ENCODE measurements around the gene TLX3. TPM values are rescaled to one million over a fixed set of nuclear protein-coding genes. Genes with fewer than 3 reads are reported as not detected.

TLX3 gene
- total RNA-seq, 1 experiment from 2014 or later: not detected

DNA sequence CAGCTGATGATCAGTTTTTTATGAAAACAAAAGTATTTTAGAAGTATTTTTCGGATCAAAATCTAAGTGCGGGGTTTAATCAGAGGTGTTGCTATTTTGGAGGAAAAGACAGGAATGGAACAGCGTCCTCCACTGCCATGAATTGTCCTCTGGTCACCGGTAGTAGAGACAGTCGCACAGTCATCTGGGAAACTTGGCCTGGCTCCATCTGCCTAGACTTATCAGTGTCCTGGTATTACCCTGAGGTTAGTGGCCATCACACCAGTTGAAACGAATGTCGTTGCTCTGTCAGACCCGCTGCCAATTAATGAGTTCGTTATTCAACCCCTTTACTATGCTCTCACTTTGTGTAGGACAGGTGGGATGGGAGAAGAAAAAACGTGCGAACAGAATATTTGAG, 8.2 kb downstream of the TLX3 start:
- TF ChIP-seq, protein P1, sequence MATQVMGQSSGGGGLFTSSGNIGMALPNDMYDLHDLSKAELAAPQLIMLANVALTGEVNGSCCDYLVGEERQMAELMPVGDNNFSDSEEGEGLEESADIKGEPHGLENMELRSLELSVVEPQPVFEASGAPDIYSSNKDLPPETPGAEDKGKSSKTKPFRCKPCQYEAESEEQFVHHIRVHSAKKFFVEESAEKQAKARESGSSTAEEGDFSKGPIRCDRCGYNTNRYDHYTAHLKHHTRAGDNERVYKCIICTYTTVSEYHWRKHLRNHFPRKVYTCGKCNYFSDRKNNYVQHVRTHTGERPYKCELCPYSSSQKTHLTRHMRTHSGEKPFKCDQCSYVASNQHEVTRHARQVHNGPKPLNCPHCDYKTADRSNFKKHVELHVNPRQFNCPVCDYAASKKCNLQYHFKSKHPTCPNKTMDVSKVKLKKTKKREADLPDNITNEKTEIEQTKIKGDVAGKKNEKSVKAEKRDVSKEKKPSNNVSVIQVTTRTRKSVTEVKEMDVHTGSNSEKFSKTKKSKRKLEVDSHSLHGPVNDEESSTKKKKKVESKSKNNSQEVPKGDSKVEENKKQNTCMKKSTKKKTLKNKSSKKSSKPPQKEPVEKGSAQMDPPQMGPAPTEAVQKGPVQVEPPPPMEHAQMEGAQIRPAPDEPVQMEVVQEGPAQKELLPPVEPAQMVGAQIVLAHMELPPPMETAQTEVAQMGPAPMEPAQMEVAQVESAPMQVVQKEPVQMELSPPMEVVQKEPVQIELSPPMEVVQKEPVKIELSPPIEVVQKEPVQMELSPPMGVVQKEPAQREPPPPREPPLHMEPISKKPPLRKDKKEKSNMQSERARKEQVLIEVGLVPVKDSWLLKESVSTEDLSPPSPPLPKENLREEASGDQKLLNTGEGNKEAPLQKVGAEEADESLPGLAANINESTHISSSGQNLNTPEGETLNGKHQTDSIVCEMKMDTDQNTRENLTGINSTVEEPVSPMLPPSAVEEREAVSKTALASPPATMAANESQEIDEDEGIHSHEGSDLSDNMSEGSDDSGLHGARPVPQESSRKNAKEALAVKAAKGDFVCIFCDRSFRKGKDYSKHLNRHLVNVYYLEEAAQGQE (IDR thresholded peaks at IDR 0.05; ENCODE audit: insufficient read depth in 1 of 2, low read depth in 2 of 2, low read length in 1 of 2): no peak
- TF ChIP-seq POLR2AphosphoS5 (IDR thresholded peaks at IDR 0.05; ENCODE audit: low read depth, low read length) (no peak), TCF7L2 (IDR thresholded peaks at IDR 0.05; ENCODE audit: low read depth, low read length) (no peak), SIN3A (IDR thresholded peaks at IDR 0.05; ENCODE audit: borderline replicate concordance, insufficient read depth, low read depth, low read length) (no peak)
- TF ChIP-seq, protein P2, sequence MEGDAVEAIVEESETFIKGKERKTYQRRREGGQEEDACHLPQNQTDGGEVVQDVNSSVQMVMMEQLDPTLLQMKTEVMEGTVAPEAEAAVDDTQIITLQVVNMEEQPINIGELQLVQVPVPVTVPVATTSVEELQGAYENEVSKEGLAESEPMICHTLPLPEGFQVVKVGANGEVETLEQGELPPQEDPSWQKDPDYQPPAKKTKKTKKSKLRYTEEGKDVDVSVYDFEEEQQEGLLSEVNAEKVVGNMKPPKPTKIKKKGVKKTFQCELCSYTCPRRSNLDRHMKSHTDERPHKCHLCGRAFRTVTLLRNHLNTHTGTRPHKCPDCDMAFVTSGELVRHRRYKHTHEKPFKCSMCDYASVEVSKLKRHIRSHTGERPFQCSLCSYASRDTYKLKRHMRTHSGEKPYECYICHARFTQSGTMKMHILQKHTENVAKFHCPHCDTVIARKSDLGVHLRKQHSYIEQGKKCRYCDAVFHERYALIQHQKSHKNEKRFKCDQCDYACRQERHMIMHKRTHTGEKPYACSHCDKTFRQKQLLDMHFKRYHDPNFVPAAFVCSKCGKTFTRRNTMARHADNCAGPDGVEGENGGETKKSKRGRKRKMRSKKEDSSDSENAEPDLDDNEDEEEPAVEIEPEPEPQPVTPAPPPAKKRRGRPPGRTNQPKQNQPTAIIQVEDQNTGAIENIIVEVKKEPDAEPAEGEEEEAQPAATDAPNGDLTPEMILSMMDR (IDR thresholded peaks at IDR 0.05): no peak
- CTCF ChIA-PET: no interaction called here
- H3K27ac ChIP-seq (ENCODE audit: low read length): no peak overlapping the region
- H3K36me3 ChIP-seq (ENCODE audit: control insufficient read depth, insufficient read depth, low read length): no peaks in the 10 kb centered on the region
- no TSS peak for BruUV-seq (replicated peaks)
- POLR2A ChIA-PET: no interaction called here
- in situ Hi-C loops (cut with HindIII; ENCODE audit: low pct_unique_long_range_greater_than_20kb, low sequenced_read_pairs): no loop called here
- no peaks in the 10 kb centered on the region; the same call in none of the 2 replicates for H3K27me3 ChIP-seq (ENCODE audit: control insufficient read depth, insufficient read depth, low read length)
- no peak for DNase-seq (ENCODE audit: low read depth, low spot score)
- H3K4me1 ChIP-seq (ENCODE audit: control insufficient read depth, insufficient read depth, low read length): no peaks in the 10 kb centered on the region
- H3K9me3 ChIP-seq (ENCODE audit: control insufficient read depth, insufficient read depth, low read depth, low read length): no peaks in the 10 kb centered on the region
- ATAC-seq: no peak
- intact Hi-C loops (cut with micrococcal nuclease; ENCODE audit: unreplicated experiment): no loop called here
- no peak overlapping the region for H3K4me3 ChIP-seq (ENCODE audit: low read depth in 2 of 2, low read length in 2 of 2)

DNA sequence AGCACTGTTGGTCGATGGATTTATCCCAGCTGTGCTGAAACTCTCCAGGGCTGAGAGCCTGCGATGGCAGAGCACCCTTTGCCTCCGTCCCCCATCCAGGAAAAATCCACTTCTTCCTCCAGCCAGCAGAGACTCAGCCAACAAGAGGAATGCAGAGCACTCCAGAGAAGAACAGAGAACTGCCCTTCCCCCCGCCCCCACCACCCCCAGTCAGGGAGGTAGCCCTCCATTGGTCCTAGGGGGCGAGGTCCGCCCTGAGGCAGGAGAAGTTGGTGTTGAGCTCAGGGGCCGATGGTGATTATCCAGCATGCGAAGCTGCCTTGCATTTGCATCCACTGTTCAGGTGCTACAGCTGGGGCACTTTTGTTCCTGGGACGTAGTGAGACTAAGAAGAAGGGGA, 9.0 kb downstream of the TLX3 start:
- Histone ChIP-seq H3K27me3 (ENCODE audit: control insufficient read depth, insufficient read depth, low read length) (peaks cover 7% of the 10 kb centered on the region), H3K9me3 (ENCODE audit: control insufficient read depth, insufficient read depth, low read depth, low read length) (no peaks in the 10 kb centered on the region), H3K4me3 (ENCODE audit: low read depth in 2 of 2, low read length in 2 of 2) (no peak overlapping the region), H3K4me1 (ENCODE audit: control insufficient read depth, insufficient read depth, low read length) (no peaks in the 10 kb centered on the region), H3K36me3 (ENCODE audit: control insufficient read depth, insufficient read depth, low read length) (no peaks in the 10 kb centered on the region), H3K27ac (ENCODE audit: low read length) (no peak overlapping the region)
- no peak for DNase-seq (ENCODE audit: low read depth, low spot score)
- in situ Hi-C loops (cut with HindIII; ENCODE audit: low pct_unique_long_range_greater_than_20kb, low sequenced_read_pairs): no loop called here
- POLR2A ChIA-PET: interaction anchor here (0.6 to 0.7 kb wide), 3 partner anchors 24 to 158 kb away, joined by 5 to 7 read pairs (median 5); no protein-coding TSS in a partner anchor
- CTCF ChIA-PET: no interaction called here
- intact Hi-C loops (cut with micrococcal nuclease; ENCODE audit: unreplicated experiment): no loop called here
- no TSS peak for BruUV-seq (replicated peaks)
- no peak for TF ChIP-seq POLR2AphosphoS5 (IDR thresholded peaks at IDR 0.05; ENCODE audit: low read depth, low read length)
- no peak for TF ChIP-seq SIN3A (IDR thresholded peaks at IDR 0.05; ENCODE audit: borderline replicate concordance, insufficient read depth, low read depth, low read length)
- TF ChIP-seq TCF7L2 (IDR thresholded peaks at IDR 0.05; ENCODE audit: low read depth, low read length): no peak
- TF ChIP-seq, protein P2 (IDR thresholded peaks at IDR 0.05): no peak
- TF ChIP-seq, protein P1 (IDR thresholded peaks at IDR 0.05; ENCODE audit: insufficient read depth in 1 of 2, low read depth in 2 of 2, low read length in 1 of 2): no peak
- no peak for ATAC-seq
